Measurements from ENCODE around the gene COBLL1.

GRCh38 chr2:164697688-164698461 is 143.7 kb downstream of the COBLL1 start:
- no peak for TF ChIP-seq POLR2AphosphoS5 (IDR thresholded peaks at IDR 0.05)
- TF ChIP-seq CTCF (IDR thresholded peaks at IDR 0.05) = peak in 3 of 4 experiments; percentile 19 to 52 (median 48)
